Activated CD4-positive, alpha-beta T cell treated with anti-CD3 and anti-CD28 coated beads for 36 hours (primary cell): ENCODE data around the gene SMAD6. TPM values are rescaled to one million over a fixed set of nuclear protein-coding genes. Genes with fewer than 3 reads are reported as not detected.

Experiments
- ATAC-seq: fragments of 200-7000 bp; cut with Tn5 transposase; one replicate; pipeline ENCODE4 v1.10.0; 2021; ENCODE audit warnings: mild to moderate bottlenecking, moderate library complexity
- CTCF ChIA-PET: fragments of 350-600 bp; sonication (Branson Sonifier 250); formaldehyde crosslinking; loops from one replicate; lab custom pipeline; 2021; ENCODE audit warnings: antibody characterized with exemption; lab: Charles Lee
- POLR2A ChIA-PET: fragments of 350-600 bp; sonication (Branson Sonifier 250); formaldehyde crosslinking; loops from one replicate; lab custom pipeline; 2021; ENCODE audit warnings: antibody characterized with exemption, inconsistent platforms; lab: Charles Lee
- DNase-seq: peaks from one replicate; pipeline ENCODE4 v3.0.0-alpha.2; 2020
- H3K27ac Mint-ChIP-seq: one replicate; pipeline ENCODE4 v1.8.0; 2021; ENCODE audit warnings: mixed read lengths
- H3K27me3 Mint-ChIP-seq: one replicate; pipeline ENCODE4 v1.8.0; 2021; ENCODE audit warnings: mixed read lengths
- H3K36me3 Mint-ChIP-seq: one replicate; pipeline ENCODE4 v1.8.0; 2021; ENCODE audit warnings: low read depth, mixed read lengths
- H3K4me1 Mint-ChIP-seq: one replicate; pipeline ENCODE4 v1.8.0; 2021; ENCODE audit warnings: mixed read lengths
- H3K4me3 Mint-ChIP-seq: one replicate; pipeline ENCODE4 v1.8.0; 2021; ENCODE audit warnings: mild to moderate bottlenecking, moderate library complexity, mixed read lengths
- H3K9me3 Mint-ChIP-seq: one replicate; pipeline ENCODE4 v1.8.0; 2021; ENCODE audit warnings: low read depth, mixed read lengths
- intact Hi-C, 2 experiments: fragments of 100-400 bp; cut with DNase I in 1 of 2; cut with micrococcal nuclease in 1 of 2; formaldehyde crosslinking; loops; one replicate each; pipeline versions ENCODE4 v1.14.2 to v1.15.1; 2022 to 2024; cut with DNase I, micrococcal nuclease
- total RNA-seq, 2 experiments: library from RNA; stranded (reverse); gene quantifications; one replicate each; pipeline ENCODE4 v1.2.3, GENCODE V29; 2021

The SMAD6 gene
- total RNA-seq, 2 experiments from 2014 or later, result 0.19 to 0.23 TPM

GRCh38 chr15:66734961-66735908 is 33.2 kb downstream of the SMAD6 start:
- intact Hi-C loops, result no loop called here
- ChIA-PET CTCF (interaction anchor here (0.9 kb wide), 1 partner anchor 12 kb away, joined by 3 read pairs; no protein-coding TSS in a partner anchor), POLR2A (no interaction called here)
- Mint-ChIP-seq H3K27me3 (no peaks in the 10 kb centered on the region), H3K4me3 (no peak overlapping the region), H3K27ac (no peak overlapping the region), H3K4me1 (no peaks in the 10 kb centered on the region), H3K9me3 (no peaks in the 10 kb centered on the region), H3K36me3 (no peaks in the 10 kb centered on the region)
- DNase-seq, result no peak
- ATAC-seq, result no peak

DNA sequence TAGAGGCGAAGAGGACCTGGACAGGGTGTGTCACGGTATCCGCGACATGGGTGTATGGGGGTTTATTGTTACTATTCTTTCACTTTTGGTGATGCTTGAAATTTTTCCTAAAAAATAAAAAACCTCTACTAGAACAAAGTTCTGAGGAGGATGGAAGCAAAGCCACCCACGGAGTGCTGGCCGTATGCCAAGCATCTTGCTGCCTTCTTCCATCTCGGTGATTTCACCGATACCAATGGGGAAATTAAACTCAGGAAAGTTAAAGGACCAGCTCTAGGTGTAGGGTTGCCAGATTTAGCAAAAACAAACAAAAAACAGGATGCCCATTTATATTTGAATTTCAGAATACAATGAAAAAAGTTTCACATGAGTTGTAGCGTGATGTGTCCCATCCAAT is 33.9 kb downstream of the SMAD6 start:
- POLR2A ChIA-PET, result no interaction called here
- CTCF ChIA-PET, result no interaction called here
- no peaks in the 10 kb centered on the region for H3K4me1 Mint-ChIP-seq
- no peaks in the 10 kb centered on the region for H3K27me3 Mint-ChIP-seq
- no peak for DNase-seq
- intact Hi-C loops, result no loop called here
- H3K4me3 Mint-ChIP-seq, result no peak overlapping the region
- ATAC-seq, result no peak
- no peaks in the 10 kb centered on the region for H3K36me3 Mint-ChIP-seq
- no peaks in the 10 kb centered on the region for H3K9me3 Mint-ChIP-seq
- no peak overlapping the region for H3K27ac Mint-ChIP-seq

GRCh38 chr15:66737243-66738010 is 35.4 kb downstream of the SMAD6 start:
- no peak for ATAC-seq

DNA sequence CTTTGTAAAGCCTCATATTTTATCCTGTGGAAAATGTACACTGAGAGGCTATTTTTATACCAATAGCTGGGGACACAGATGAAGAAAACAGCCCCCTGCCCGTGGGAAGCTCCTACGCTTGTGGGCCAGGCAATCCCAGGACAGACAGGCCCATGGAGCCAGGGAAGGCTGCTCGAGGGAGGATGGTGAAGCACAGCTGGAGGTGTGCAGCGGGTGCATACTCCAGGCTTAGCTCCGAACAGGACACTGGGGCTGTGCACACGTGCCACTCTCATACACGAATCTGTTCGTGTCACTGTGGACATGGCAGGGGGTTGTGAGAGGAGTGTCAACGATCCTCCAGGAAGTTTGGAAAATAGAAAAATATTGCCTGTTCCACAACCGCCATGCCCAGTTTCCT is 36.1 kb downstream of the SMAD6 start:
- H3K4me3 Mint-ChIP-seq, result no peak overlapping the region
- H3K27ac Mint-ChIP-seq, result no peak overlapping the region
- no peak for DNase-seq
- POLR2A ChIA-PET, result no interaction called here
- intact Hi-C loops, result no loop called here
- no peaks in the 10 kb centered on the region for H3K9me3 Mint-ChIP-seq
- no peaks in the 10 kb centered on the region for H3K36me3 Mint-ChIP-seq
- CTCF ChIA-PET, result no interaction called here
- H3K4me1 Mint-ChIP-seq, result no peaks in the 10 kb centered on the region
- H3K27me3 Mint-ChIP-seq, result no peaks in the 10 kb centered on the region
- no peak for ATAC-seq

More at GRCh38 chr15:66737243-66738010, 35.4 kb downstream of the SMAD6 start:
- no peaks in the 10 kb centered on the region for H3K27me3 Mint-ChIP-seq
- CTCF ChIA-PET, result no interaction called here
- no peaks in the 10 kb centered on the region for H3K9me3 Mint-ChIP-seq
- no peaks in the 10 kb centered on the region for H3K36me3 Mint-ChIP-seq
- no peaks in the 10 kb centered on the region for H3K4me1 Mint-ChIP-seq
- H3K4me3 Mint-ChIP-seq, result no peak overlapping the region
- no peak for DNase-seq
- intact Hi-C loops, result no loop called here
- no peak overlapping the region for H3K27ac Mint-ChIP-seq
- POLR2A ChIA-PET, result no interaction called here

- ATAC-seq, result no peak
- DNase-seq, result no peak
- H3K27me3 Mint-ChIP-seq, result no peaks in the 10 kb centered on the region
- H3K36me3 Mint-ChIP-seq, result no peaks in the 10 kb centered on the region
- CTCF ChIA-PET, result no interaction called here
- no peaks in the 10 kb centered on the region for H3K4me1 Mint-ChIP-seq
- H3K9me3 Mint-ChIP-seq, result no peaks in the 10 kb centered on the region
- POLR2A ChIA-PET, result no interaction called here
- H3K4me3 Mint-ChIP-seq, result no peak overlapping the region
- intact Hi-C loops, result no loop called here
- no peak overlapping the region for H3K27ac Mint-ChIP-seq
Measured at GRCh38 chr15:66738595-66738994, 36.6 kb downstream of the SMAD6 start.

DNA sequence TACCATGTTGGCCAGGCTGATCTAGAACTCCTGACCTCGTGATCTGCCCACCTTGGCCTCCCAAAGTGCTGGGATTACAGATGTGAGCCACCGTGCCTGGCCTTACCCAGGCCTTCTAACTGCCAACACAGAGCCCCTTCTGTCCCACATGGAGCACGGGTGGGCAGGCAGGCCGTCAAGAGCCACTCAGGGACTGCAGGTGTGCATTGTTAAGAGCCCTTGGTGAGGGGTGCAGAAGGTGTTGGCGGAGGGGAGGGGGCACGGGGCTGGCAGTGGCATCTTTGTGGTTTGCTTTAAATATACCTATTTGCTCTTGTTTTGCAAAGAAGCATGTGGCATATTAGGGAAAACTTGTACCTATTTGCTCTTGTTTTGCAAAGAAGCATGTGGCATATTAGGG is 37.3 kb downstream of the SMAD6 start:
- no peak for DNase-seq
- no peaks in the 10 kb centered on the region for H3K9me3 Mint-ChIP-seq
- no peak overlapping the region for H3K27ac Mint-ChIP-seq
- H3K36me3 Mint-ChIP-seq, result no peaks in the 10 kb centered on the region
- no peaks in the 10 kb centered on the region for H3K4me1 Mint-ChIP-seq
- no peaks in the 10 kb centered on the region for H3K27me3 Mint-ChIP-seq
- no peak for ATAC-seq
- no peak overlapping the region for H3K4me3 Mint-ChIP-seq
- POLR2A ChIA-PET, result no interaction called here
- CTCF ChIA-PET, result no interaction called here
- intact Hi-C loops, result no loop called here

- no peak for DNase-seq
- no peak overlapping the region for H3K4me3 Mint-ChIP-seq
- no peak overlapping the region for H3K27ac Mint-ChIP-seq
- H3K36me3 Mint-ChIP-seq, result no peaks in the 10 kb centered on the region
- CTCF ChIA-PET, result no interaction called here
- POLR2A ChIA-PET, result no interaction called here
- no peak for ATAC-seq
- H3K27me3 Mint-ChIP-seq, result no peaks in the 10 kb centered on the region
- H3K9me3 Mint-ChIP-seq, result no peaks in the 10 kb centered on the region
- H3K4me1 Mint-ChIP-seq, result no peaks in the 10 kb centered on the region
- intact Hi-C loops, result no loop called here
Measured at GRCh38 chr15:66740802-66741201, 38.8 kb downstream of the SMAD6 start.

DNA sequence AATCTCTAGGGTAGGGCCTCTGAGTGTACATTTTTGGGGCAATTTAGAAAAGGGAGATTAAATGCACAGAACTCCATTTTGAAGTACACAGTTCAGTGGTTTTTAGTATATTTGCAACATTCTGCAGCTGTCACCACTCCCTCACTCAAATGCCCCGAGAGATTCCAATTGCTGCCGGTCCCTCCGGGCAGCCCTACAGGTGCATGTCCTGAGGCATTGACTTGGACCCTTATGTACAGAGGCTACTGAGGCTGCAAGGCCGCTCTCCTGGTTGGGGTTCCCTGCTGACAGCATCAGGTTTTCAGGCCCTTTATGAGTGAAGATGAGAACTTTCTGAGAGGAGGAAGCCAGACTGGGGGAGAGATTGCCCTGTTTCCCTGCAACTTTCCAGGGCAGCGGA is 39.6 kb downstream of the SMAD6 start:
- intact Hi-C loops, result no loop called here
- no peak overlapping the region for H3K27ac Mint-ChIP-seq
- no peaks in the 10 kb centered on the region for H3K9me3 Mint-ChIP-seq
- H3K27me3 Mint-ChIP-seq, result no peaks in the 10 kb centered on the region
- H3K4me3 Mint-ChIP-seq, result no peak overlapping the region
- no peaks in the 10 kb centered on the region for H3K36me3 Mint-ChIP-seq
- ChIA-PET CTCF (no interaction called here), POLR2A (no interaction called here)
- DNase-seq (no peak), ATAC-seq (no peak)
- H3K4me1 Mint-ChIP-seq, result no peaks in the 10 kb centered on the region

DNA sequence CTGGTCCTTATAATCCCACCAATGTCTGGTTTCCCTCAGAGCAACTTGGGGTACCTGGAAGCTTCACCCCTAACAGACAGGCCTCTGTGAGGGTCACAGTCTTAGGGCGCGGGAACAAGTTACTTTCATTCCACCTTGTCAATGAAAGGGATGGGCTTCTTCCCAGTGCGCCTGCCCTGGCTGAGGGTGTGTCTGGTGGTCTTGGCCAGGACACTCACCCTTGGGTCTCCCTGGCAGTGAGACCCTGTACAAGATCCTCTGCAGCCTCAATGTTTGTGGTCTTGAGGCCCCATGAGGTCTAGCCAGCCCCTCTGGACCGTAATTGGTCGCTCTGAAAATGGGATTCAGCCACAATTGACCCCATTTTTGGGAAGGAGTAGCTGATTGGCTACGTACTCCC is 40.2 kb downstream of the SMAD6 start:
- CTCF ChIA-PET, result no interaction called here

DNA sequence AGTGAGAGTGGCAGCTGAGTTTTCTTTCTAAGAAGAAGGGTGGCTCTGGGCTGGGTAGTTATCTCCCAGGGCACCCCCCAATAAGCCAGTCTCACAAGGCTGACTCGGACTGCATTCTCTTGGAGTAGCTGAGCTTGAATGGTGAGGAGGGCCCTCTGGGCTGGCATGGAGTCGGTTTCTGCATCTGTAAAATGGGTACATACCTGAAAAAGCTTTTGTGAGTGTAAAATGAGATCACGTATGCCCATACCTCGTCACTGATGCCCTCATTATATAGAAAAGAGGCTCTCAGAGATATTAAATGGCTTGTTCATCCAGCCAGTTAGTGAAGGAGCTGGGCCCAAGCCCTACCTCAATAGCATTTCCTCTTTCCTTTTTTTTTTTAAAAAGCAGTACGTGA is 41.2 kb downstream of the SMAD6 start:
- CTCF ChIA-PET, result interaction anchor here (0.6 to 0.8 kb wide), 2 partner anchors 31 to 1064 kb away, joined by 3 read pairs; no protein-coding TSS in a partner anchor
- intact Hi-C loops, result no loop called here
- DNase-seq, result no peak
- Mint-ChIP-seq H3K9me3 (no peaks in the 10 kb centered on the region), H3K27ac (no peak overlapping the region), H3K36me3 (no peaks in the 10 kb centered on the region), H3K4me3 (no peak overlapping the region), H3K4me1 (no peaks in the 10 kb centered on the region), H3K27me3 (no peaks in the 10 kb centered on the region)
- no peak for ATAC-seq
- POLR2A ChIA-PET, result no interaction called here

More for the DNA sequence above, 40.2 kb downstream of the SMAD6 start:
- ATAC-seq (no peak), DNase-seq (no peak)
- intact Hi-C loops, result no loop called here
- Mint-ChIP-seq H3K4me1 (no peaks in the 10 kb centered on the region), H3K9me3 (no peaks in the 10 kb centered on the region), H3K27me3 (no peaks in the 10 kb centered on the region), H3K36me3 (no peaks in the 10 kb centered on the region), H3K4me3 (no peak overlapping the region), H3K27ac (no peak overlapping the region)
- POLR2A ChIA-PET, result no interaction called here

DNA sequence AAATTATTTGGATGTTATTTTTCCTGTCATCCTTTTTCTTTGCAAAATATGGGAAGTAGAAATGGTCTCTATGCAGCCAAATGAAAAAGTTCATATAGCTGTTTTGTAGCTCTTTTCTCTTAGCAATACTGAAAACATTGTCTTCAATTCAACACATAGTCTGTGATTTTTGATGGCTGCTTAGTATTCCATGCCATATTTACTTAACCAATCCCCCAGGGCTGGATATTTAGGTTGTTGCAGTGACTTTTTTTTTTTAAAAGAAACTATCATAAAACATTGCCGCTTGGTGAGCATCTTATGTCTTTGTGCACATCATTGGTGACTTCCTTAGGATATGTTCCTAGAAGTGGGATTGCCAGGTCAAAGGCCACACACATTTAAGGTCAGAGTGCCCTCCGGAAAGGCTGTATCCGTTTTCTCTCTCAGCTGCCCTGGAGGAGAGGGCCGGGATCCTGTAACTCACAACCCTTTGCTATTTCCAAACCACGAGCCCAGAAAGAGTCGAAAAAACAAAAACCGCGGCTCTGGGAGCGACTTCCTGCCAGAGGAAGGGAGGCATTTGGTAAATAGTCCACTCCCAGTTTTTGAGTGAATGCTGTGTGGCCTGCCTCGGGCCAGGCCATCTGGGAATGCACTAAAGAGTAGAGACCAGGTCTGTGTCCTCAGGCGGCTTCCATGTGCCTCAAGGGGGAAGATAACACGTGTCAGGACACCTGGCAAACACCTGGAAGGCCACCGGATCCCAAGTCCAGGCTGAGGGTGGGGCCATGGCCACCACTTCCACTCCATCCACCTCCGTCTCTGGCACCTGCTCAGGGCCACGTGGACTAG is 41.9 kb downstream of the SMAD6 start:
- no peak overlapping the region for H3K4me3 Mint-ChIP-seq
- H3K4me1 Mint-ChIP-seq, result no peaks in the 10 kb centered on the region
- intact Hi-C loops, result no loop called here
- ATAC-seq (no peak), DNase-seq (no peak)
- H3K27ac Mint-ChIP-seq, result no peak overlapping the region
- ChIA-PET POLR2A (no interaction called here), CTCF (interaction anchor here (0.6 kb wide), 1 partner anchor 1065 kb away, joined by 3 read pairs; no protein-coding TSS in a partner anchor)
- no peaks in the 10 kb centered on the region for H3K27me3 Mint-ChIP-seq
- H3K9me3 Mint-ChIP-seq, result no peaks in the 10 kb centered on the region
- no peaks in the 10 kb centered on the region for H3K36me3 Mint-ChIP-seq
